ENCODE data around the gene COL6A2.

DNA sequence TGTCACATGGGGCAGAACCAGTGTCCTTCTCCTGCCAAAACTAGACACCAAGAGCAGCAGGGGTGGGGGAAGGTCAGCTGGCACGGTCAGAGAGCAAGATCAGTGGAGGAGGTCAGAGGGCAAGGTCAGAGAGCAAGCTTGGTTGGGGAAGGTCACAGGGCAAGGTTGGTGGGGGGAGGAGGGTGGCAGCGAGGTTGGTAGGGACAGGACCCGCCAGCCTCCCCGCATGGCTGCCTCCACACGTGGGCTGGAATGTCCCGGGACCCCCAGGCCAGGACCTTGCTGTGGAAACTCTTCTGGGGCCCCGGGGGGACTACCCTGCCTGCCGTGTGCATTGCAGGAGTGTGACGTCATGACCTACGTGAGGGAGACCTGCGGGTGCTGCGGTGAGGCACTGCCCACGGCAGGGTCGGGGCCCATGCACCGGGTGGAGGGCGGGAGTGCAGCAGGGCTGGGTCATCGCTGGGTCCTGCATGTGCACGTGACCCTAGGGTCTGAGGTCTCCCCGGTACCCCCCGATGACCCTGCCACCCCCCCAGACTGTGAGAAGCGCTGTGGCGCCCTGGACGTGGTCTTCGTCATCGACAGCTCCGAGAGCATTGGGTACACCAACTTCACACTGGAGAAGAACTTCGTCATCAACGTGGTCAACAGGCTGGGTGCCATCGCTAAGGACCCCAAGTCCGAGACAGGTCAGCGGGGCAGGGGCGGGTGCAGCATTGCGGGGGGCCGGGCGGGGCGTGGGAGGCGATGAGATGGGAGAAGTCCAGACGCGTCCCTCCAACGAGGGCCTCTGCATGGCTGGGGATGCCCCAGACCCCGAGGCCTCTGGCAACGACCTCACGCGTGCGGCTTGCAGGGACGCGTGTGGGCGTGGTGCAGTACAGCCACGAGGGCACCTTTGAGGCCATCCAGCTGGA is 27.3 kb downstream of the COL6A2 start:
- TF ChIP-seq POLR2A (IDR thresholded peaks at IDR 0.05) (no peak), POLR2AphosphoS5 (IDR thresholded peaks at IDR 0.05; ENCODE audit: insufficient read depth in 1 of 2, low read depth in 1 of 2) (no peak)
- TF ChIP-seq, protein P1, sequence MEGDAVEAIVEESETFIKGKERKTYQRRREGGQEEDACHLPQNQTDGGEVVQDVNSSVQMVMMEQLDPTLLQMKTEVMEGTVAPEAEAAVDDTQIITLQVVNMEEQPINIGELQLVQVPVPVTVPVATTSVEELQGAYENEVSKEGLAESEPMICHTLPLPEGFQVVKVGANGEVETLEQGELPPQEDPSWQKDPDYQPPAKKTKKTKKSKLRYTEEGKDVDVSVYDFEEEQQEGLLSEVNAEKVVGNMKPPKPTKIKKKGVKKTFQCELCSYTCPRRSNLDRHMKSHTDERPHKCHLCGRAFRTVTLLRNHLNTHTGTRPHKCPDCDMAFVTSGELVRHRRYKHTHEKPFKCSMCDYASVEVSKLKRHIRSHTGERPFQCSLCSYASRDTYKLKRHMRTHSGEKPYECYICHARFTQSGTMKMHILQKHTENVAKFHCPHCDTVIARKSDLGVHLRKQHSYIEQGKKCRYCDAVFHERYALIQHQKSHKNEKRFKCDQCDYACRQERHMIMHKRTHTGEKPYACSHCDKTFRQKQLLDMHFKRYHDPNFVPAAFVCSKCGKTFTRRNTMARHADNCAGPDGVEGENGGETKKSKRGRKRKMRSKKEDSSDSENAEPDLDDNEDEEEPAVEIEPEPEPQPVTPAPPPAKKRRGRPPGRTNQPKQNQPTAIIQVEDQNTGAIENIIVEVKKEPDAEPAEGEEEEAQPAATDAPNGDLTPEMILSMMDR (IDR thresholded peaks at IDR 0.05) = no peak
